Kidney (tissue), 22 donors: ENCODE results near the gene OR9K2. TPM values are rescaled to one million over a fixed set of nuclear protein-coding genes. Genes with fewer than 3 reads are reported as not detected.

Source experiments
- DNase-seq, 5 donors: peaks; one replicate each; pipeline ENCODE4 v3.0.0-alpha.2; 2013 to 2020
- FAIRE-seq: peaks from 2 replicates; lab custom pipeline; 2012; peaks lifted over from hg19 to GRCh38; lab: Jason Lieb, UNC
- H3K27ac ChIP-seq, 2 donors: one replicate each; pipeline ENCODE4 v1.7.0; 2013; ENCODE audit warnings: low read depth in 2 of 2, low read length in 2 of 2, inconsistent platforms in 1 of 2
- H3K27me3 ChIP-seq: one replicate; pipeline ENCODE4 v1.7.1; 2013; ENCODE audit warnings: low read length, inconsistent platforms; ENCODE audit not compliant: control insufficient read depth, insufficient read depth
- H3K36me3 ChIP-seq, 3 donors: one replicate each; pipeline versions ENCODE4 v1.7.0 to v1.7.1; 2013; ENCODE audit warnings: low read length in 3 of 3, control low read depth in 1 of 3, inconsistent platforms in 1 of 3; ENCODE audit not compliant: insufficient read depth in 3 of 3, control insufficient read depth in 2 of 3
- H3K4me1 ChIP-seq, 3 donors: one replicate each; pipeline versions ENCODE4 v1.7.0 to v1.7.1; 2013; ENCODE audit warnings: low read length in 3 of 3, inconsistent platforms in 1 of 3, low read depth in 1 of 3; ENCODE audit not compliant: control insufficient read depth in 2 of 3, insufficient read depth in 2 of 3
- H3K4me3 ChIP-seq, 3 donors: one replicate each; pipeline versions ENCODE4 v1.7.0 to v1.8.1; 2013; ENCODE audit warnings: low read length in 3 of 3, control low read depth in 1 of 3, inconsistent platforms in 1 of 3
- H3K9ac ChIP-seq, 3 donors: one replicate each; pipeline versions ENCODE4 v1.7.0 to v1.7.1; 2013; ENCODE audit warnings: low read length in 3 of 3, control low read depth in 1 of 3, inconsistent platforms in 1 of 3
- H3K9me3 ChIP-seq, 3 donors: one replicate each; pipeline versions ENCODE4 v1.7.0 to v1.7.1; 2013; ENCODE audit warnings: low read length in 3 of 3, control low read depth in 1 of 3, inconsistent platforms in 1 of 3; ENCODE audit not compliant: control insufficient read depth in 2 of 3, insufficient read depth in 1 of 3
- CTCF ChIP-seq: IDR thresholded peaks from 3 replicates; pipeline ENCODE4 v1.5.1; 2012; ENCODE audit warnings: mild to moderate bottlenecking, moderate library complexity, borderline replicate concordance; ENCODE audit not compliant: insufficient read depth; ENCODE audit errors: extremely low read depth
- intact Hi-C: fragments of 100-400 bp; cut with DNase I; formaldehyde crosslinking; loops from one replicate; pipeline ENCODE4 v1.11.1; 2022
- long read RNA-seq, 10 donors: library from polyadenylated mRNA in 1 of 10; unstranded in 1 of 10; transcript quantifications; one replicate each; pipeline ENCODE4 v2.0.0 and lab custom pipeline, GENCODE V29; 2021 to 2026
- polyA plus RNA-seq: library from polyadenylated mRNA; stranded (reverse); fragments of 350-450 nt; fragmentation: Illumina TruSeq; extraction: RNeasy Lipid Tissue Mini Kit (QIAGEN cat#74804); gene quantifications from one replicate; pipeline ENCODE4 v1.2.3, GENCODE V29; 2014; ENCODE audit warnings: low read depth, low replicate concordance; ENCODE audit not compliant: insufficient read depth
- total RNA-seq: library from RNA; stranded (reverse); fragmentation: NEBNext Ultra II Directional; extraction: Animal tissue kit (Norgen Biotek cat#: 25700); gene quantifications from one replicate; pipeline ENCODE4 v1.2.1, GENCODE V29; 2021
- donor health status: control.
- donor health status: control.
- donor health status: control.
- donor health status: control.
- donor health status: control.
- donor health status: DM: yes; HTN: yes; CAD: no.
- donor health status: Normal renal cell carcinoma (clear cell type).

OR9K2 gene
- total RNA-seq (not detected), polyA plus RNA-seq (not detected)
- long read RNA-seq, donor 1, result 0 reads
- long read RNA-seq, donor 2, result 0 reads
- long read RNA-seq, donor 3, result 0 reads
- long read RNA-seq, donor 4, result 0 reads
- long read RNA-seq, donor 5, result 0 reads
- long read RNA-seq, donor 6, result 0 reads
- long read RNA-seq, donor 7, result 0 reads
- long read RNA-seq, donor 8, result 0 reads
- long read RNA-seq, donor 9, result 0 reads
- long read RNA-seq, donor 10, result 0 reads

- no peak for TF ChIP-seq CTCF
- Histone ChIP-seq H3K4me1 (no peaks in the 10 kb centered on the region), H3K9ac (no peak within 1 kb of the TSS), H3K27ac (no peak within 1 kb of the TSS), H3K9me3 (no peaks in the 10 kb centered on the region), H3K27me3 (no peaks in the 10 kb centered on the region), H3K36me3 (no peaks in the 10 kb centered on the region), H3K4me3 (no peak within 1 kb of the TSS)
- DNase-seq, result no peak
- intact Hi-C loops, result no loop called here
- no peak for FAIRE-seq
Measured at GRCh38 chr12:55126106-55126505, at the start of gene OR9K2. Gene OR9K2 (plus strand): TSS chr12:55126406. CDS start chr12:55129835, 3,429 bp downstream.

- Histone ChIP-seq H3K4me3 (no peak overlapping the region), H3K4me1 (no peaks in the 10 kb centered on the region), H3K9me3 (no peaks in the 10 kb centered on the region), H3K9ac (no peak overlapping the region), H3K27me3 (no peaks in the 10 kb centered on the region), H3K27ac (no peak overlapping the region), H3K36me3 (no peaks in the 10 kb centered on the region)
- no peak for DNase-seq
- FAIRE-seq, result no peak
- no peak for TF ChIP-seq CTCF
- intact Hi-C loops, result no loop called here
Measured at GRCh38 chr12:55092579-55092978, 33.6 kb upstream of the OR9K2 start.

GRCh38 chr12:55112378-55112875 lies 13.8 kb upstream of the OR9K2 start:
- intact Hi-C loops, result no loop called here
- no peak for FAIRE-seq
- Histone ChIP-seq H3K36me3 (no peaks in the 10 kb centered on the region), H3K27ac (no peak overlapping the region), H3K4me3 (no peak overlapping the region), H3K9ac (no peak overlapping the region), H3K27me3 (no peaks in the 10 kb centered on the region), H3K4me1 (no peaks in the 10 kb centered on the region), H3K9me3 (no peaks in the 10 kb centered on the region)
- no peak for TF ChIP-seq CTCF
- no peak for DNase-seq
